NCI-H524 (cell line): Measurements from ENCODE around the gene IRF2.

Experiments
- DNase-seq, 2 experiments: peaks; one replicate each; lab custom pipeline; 2025; lab: John Stamatoyannopoulos, UW

The IRF2 gene

DNA sequence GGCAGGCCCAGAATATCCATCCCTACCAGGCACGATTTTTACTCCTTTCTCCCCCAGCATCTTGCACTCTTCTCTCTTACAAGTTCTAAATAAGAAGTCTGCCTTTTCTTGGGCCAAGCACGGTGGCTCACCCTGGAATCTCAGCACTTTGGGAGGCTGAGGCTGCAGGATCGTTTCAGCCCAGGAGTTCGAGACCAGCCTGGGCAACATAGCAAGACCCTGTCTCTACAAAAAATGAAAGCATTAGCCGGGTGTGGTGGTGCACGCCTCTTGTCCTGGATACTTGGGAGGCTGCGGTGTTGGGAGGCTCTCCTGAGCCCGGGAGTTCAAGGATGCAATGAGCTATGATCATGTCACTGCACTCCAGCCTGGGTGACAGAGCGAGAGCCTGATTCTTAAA is 64.8 kb downstream of the IRF2 start:
- DNase-seq: no peak

GRCh38 chr4:184408684-184409081 is 65.7 kb downstream of the IRF2 start:
- no peak for DNase-seq

GRCh38 chr4:184408021-184408683 is 66.2 kb downstream of the IRF2 start:
- DNase-seq: no peak

DNA sequence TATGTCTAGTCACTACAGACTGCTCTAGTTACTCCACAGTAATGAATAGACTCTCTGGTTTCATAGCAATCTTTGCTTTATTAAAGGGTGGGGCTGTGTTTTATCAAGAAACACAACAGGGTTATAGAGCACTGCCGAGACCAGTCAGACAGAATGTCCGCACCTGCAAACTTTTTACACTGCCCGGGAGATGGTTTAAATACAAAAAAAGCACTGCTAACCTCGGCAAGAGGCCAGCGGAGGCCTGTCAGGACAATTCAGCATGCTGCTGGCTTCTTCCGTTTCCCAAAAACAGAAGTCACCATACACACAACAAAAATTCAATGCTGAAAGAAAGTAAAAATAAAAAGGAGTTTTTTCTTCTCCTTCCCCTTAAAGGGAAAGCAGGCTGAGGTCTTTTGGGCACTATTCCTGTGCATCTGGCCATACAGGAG is 67.4 kb downstream of the IRF2 start:
- no peak for DNase-seq

GRCh38 chr4:184404047-184404446 is 70.3 kb downstream of the IRF2 start:
- no peak for DNase-seq

DNA sequence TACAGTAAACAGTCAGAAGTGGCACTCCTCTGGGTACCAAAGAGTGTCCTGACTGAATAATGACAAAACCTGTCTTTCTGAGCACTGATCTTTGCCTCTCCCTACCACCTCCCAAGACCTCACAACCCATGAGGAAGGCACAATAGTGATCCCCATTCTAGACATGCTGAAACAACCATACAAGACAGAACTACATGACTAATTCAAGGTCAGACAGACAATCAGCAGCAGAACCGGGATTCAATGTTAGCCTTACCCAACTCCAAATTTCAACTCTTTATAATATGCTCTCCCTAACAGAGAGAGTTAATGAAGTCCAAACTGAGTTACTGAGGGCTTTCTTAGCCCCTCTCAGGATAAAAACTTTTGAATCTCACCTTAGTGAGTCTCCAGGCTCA is 71.0 kb downstream of the IRF2 start:
- DNase-seq: no peak

- no peak for DNase-seq
These were observed 71.5 kb downstream of the IRF2 start for GRCh38 chr4:184402740-184403383.

DNA sequence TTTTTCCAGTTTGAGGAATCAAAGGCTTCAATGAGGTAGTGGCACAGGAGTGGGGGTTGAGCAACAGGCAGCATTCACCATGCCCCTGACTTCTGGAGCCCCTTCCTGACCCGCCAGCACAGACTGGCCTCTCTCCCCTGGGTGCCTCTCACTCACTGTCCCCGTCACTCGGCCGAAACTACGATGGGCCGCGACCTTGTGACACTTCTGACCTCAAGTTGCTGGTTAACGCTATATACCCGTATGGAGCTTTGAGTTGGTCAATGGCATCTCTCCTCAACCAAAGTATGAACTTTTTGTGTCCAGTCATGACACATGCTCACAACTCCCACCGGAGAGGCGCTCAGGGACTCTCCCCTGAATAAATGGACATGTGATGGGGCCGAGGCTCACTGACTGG is 72.1 kb downstream of the IRF2 start:
- no peak for DNase-seq

DNA sequence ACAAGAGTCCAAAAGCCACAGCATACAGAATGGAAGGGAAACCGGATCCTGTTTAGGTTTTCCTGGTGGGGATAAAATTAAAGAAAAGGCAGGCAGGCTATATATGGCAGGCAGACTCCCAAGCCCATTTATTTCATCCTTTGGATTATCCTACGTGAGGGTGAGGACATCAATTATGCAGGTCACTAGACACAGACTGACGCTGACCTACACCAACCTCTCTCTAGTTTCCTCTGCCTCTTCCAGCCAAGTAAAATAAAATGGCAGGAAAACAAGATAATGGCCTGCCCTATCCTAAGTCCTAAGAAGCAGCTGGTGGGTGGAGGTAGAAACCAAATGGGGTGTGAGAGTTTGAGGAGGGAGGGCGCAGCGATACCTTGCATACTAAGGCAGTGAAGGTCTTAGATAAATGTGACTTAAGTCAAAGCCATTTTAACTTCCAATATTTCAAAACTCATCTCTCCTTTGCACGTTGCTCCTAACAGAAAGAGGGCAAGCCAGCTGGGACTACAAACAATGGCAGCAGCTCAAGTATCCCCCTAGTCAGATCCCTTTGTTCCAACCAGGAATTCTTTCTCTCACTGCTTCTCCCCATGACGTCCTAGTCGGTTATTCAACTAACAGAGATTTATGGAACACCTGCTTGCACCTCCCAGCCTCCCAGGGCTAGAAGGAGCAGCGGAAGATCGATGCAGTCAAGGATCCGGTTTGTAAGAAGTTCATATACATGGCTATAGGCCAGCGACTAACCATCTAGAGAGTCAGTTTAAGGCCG is 72.8 kb downstream of the IRF2 start:
- no peak for DNase-seq

DNA sequence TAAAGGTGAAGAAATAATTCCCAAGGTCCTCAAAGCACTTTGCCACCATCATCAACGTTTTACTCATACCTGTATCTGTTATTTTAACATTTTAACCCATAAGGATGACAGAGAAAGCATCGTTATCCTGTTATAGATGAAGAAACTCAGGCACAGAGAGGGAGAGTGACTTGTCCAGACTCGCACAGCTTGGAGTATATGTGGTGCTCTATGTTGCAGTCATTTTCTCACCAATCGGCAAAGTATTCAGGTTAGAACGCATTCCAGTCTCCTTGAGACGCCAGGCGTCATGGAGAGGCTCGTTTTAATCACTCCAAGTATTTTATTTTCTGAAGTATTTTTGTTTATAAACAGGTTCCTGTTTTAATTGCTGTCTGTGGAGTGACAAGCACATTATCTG is 73.5 kb downstream of the IRF2 start:
- no peak for DNase-seq

GRCh38 chr4:184400375-184400870 is 73.9 kb downstream of the IRF2 start:
- DNase-seq: no peak

GRCh38 chr4:184399512-184399908 is 74.8 kb downstream of the IRF2 start:
- DNase-seq: no peak

DNA sequence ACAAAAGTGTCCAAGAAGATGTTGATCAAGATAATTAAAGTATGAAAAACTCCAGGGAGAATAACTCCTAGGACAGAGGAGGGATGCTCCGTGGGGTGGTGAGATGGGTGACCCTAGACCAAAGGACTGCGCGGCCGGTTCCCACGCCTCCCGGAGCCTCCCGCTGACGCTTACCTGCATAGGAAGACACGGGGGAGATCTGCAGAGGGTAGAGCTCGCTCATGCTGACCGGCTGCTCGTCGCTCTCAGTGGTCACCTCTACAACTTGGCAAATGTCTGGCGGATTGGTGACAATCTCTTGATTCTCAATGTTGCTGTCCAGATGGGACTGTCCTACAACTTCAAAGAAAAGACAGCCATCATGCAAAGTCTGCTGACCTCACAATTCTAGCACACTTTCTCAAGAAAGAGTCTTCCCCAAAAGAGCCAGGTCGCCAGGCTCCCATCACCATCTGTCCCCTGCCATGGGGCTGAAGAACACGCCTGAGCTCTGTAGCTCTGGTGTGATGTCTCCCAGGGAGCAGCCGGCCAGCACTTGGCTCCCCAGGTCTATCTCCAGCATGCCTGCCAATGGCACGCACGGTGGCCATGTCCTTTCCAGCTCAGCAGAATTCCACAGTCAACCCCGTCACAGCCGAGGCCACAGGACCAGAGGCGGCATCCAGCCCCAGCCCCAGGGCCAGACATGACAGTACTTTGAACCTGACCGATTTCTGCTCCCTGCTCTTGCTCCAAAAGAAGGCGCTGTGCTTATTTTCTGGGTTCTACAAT is 75.4 kb downstream of the IRF2 start:
- DNase-seq: no peak

DNA sequence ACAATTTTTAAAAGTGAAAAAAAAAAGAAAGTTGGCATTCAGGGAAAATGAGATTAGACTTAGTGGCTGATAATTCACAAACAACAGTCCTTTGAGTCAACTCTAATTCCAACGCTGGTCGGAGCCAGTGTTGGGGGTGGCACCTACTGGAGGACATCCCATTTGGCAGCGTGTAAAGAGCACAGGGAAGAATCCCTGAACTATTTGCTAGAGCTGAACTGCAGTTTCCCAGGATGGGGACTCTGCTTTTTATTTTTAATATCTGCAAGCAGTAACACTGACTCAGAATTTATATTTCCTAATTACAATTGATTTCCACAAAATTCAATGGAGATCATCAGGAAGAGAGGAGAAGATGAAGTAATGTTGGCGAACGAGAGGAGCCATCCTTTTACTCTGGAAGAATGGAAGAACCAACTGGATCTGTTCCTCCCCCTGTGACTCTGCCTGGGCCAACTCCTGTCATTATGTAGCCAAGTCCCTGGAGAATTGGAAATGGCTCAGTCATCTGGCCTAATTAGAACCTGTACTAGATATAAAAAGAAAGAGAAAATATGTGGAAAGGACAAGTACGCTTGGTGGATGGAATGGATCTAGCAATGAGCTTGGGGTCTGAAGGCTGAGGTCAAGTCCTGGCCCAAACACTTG is 76.7 kb downstream of the IRF2 start:
- DNase-seq: no peak

DNA sequence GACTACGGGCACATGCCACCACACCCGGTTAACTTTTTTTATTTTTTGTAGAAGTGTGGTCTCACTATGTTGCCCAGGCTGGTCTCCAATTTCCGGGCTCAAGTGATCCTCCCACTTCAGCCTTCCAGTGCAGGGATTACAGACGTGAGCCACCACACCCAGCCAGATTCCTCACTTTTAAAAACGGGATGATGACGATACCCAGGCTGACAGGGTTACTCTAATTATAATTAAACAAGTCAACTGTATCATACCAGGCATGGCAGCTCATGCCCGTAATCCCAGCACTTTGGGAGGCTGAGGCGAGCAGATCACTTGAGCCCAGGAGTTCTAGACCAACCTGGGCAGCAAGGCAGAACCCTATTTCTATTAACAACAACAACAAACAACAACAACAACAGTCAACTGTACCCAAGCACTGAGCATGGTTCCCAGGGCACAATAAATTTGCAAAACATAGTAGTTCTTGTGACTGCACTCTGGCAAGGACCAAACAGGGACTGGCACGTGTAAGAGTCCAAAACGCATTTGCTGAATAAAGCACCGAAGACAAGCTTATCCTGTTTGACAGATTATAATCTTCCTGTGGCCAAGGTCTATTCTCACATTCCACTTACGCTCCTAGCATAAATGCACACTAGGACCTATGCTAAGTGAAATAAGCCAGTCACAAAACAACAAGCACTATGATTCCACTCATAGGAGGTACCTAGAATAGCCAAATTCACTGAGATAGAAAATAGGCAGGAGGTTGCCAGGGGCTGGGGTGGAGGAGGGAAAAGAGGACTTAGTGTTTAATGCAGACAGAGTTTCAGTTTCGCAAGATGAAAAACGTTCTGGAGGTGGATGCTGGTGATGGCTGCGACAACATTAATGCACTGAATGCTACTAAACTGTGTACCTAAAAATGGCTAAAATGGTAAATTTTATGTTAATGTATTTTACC is 77.5 kb downstream of the IRF2 start:
- DNase-seq: no peak

DNA sequence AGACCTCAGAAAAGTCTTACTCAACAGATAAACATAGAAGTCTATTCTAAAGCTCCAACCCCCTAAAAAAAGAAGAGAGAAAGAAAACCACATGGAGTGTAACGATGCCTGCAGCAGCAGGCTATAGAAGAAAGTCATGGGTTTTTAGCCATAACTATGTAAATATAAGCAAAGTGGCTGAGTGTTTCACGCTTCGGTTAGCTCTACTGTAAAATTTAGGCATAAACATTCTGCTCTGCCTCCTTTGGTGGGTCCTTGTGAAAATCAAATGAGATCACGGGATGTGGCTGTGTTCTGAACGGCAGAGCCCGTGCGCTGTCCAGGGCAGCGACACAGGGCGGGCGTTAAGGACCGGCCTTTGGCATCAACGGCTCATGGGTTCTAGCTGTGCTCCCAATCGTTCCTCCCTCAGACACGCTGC is 78.4 kb downstream of the IRF2 start:
- no peak for DNase-seq

DNA sequence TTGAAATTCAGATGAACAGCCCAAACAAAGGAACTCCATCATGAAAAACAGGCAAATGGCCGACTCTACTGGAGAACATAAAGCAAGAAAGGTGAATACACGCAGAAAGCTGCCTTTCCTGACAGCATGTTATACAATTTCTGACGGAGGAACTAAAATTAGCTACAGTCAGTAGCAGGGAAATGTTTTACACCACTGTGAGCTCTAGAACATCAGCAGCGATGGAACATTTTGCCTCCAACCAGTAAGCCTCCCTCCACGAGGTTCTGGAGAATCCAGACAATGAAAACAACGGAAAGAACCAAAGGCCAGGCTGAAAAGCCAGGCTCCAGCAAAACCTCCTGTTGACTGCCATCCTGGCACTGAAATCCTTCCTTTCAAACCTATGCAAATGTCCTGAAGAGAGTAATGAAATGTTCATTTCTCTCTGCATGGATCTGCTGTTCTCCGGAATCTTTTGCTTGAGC is 78.9 kb downstream of the IRF2 start:
- no peak for DNase-seq

GRCh38 chr4:184392748-184393559 is 81.4 kb downstream of the IRF2 start:
- DNase-seq: no peak

GRCh38 chr4:184392316-184392715 is 82.0 kb downstream of the IRF2 start:
- no peak for DNase-seq
